Lung microvascular endothelial cell (primary cell): ENCODE measurements around the gene BLOC1S3. TPM values are rescaled to one million over a fixed set of nuclear protein-coding genes. Genes with fewer than 3 reads are reported as not detected.

Source experiments
- DNase-seq, 2 donors: peaks; one replicate each; pipeline versions ENCODE4 v3.0.0 to v3.0.0-alpha.2; 2010; ENCODE audit warnings: low read depth in 2 of 2
- total RNA-seq: library from RNA; depleted of rRNA; stranded (reverse); fragments of >200 nt; gene quantifications from 2 replicates; pipeline ENCODE4 v1.2.1, GENCODE V29; 2014

The BLOC1S3 gene
- total RNA-seq: 2.0 and 3.8 TPM in 2 replicates

GRCh38 chr19:45178262-45179071, at the start of gene BLOC1S3:
Gene BLOC1S3 (plus strand): TSS chr19:45178784. CDS start chr19:45179297, 513 bp downstream.
- DNase-seq: peak; percentile 100

GRCh38 chr19:45128806-45129205, 49.8 kb upstream of the BLOC1S3 start:
- DNase-seq: no peak

GRCh38 chr19:45130236-45130635, 48.3 kb upstream of the BLOC1S3 start:
- DNase-seq: no peak

GRCh38 chr19:45130888-45131615, 47.5 kb upstream of the BLOC1S3 start:
- DNase-seq: peak; percentile 22 to 48

- no peak for DNase-seq
These were observed 44.9 kb upstream of the BLOC1S3 start for GRCh38 chr19:45133661-45134060.

GRCh38 chr19:45135176-45135885, 43.3 kb upstream of the BLOC1S3 start:
- DNase-seq: no peak

- DNase-seq: no peak
These were observed 41.9 kb upstream of the BLOC1S3 start for GRCh38 chr19:45136507-45137178.

- peak in 1 of 2 donors; percentile 49 for DNase-seq
These were observed 41.3 kb upstream of the BLOC1S3 start for GRCh38 chr19:45137179-45137761.

- DNase-seq: no peak
These were observed 40.3 kb upstream of the BLOC1S3 start for GRCh38 chr19:45138303-45138751.

GRCh38 chr19:45139286-45140143, 39.1 kb upstream of the BLOC1S3 start:
- no peak for DNase-seq

- no peak for DNase-seq
These were observed 38.5 kb upstream of the BLOC1S3 start for GRCh38 chr19:45140144-45140503.

- no peak for DNase-seq
These were observed 38.1 kb upstream of the BLOC1S3 start for GRCh38 chr19:45140533-45140932.

- DNase-seq: no peak
These were observed 37.2 kb upstream of the BLOC1S3 start for GRCh38 chr19:45141203-45141900.

- no peak for DNase-seq
These were observed 36.4 kb upstream of the BLOC1S3 start for GRCh38 chr19:45142016-45142725.

GRCh38 chr19:45142726-45143110, 35.9 kb upstream of the BLOC1S3 start:
- no peak for DNase-seq

- no peak for DNase-seq
These were observed 33.9 kb upstream of the BLOC1S3 start for GRCh38 chr19:45144431-45145269.

GRCh38 chr19:45145270-45146189, 33.1 kb upstream of the BLOC1S3 start:
- DNase-seq: no peak
